Progenitor cell of endocrine pancreas (in vitro differentiated cells): ENCODE results near the gene ZNF770. TPM values are rescaled to one million over a fixed set of nuclear protein-coding genes. Genes with fewer than 3 reads are reported as not detected.

Experiments
- DNase-seq: peaks from one replicate; pipeline ENCODE4 v3.0.0; 2021; ENCODE audit warnings: low spot score; ENCODE audit not compliant: unreplicated experiment
- H3K27ac Mint-ChIP-seq: 2 replicates; pipeline ENCODE4 v1.8.0; 2021; ENCODE audit warnings: mild to moderate bottlenecking, moderate library complexity, mixed read lengths
- H3K27me3 Mint-ChIP-seq: 2 replicates; pipeline ENCODE4 v1.8.0; 2021; ENCODE audit warnings: mixed read lengths
- H3K36me3 Mint-ChIP-seq: 2 replicates; pipeline ENCODE4 v1.8.0; 2022; ENCODE audit warnings: mixed read lengths; ENCODE audit not compliant: insufficient read depth
- H3K4me1 Mint-ChIP-seq: 2 replicates; pipeline ENCODE4 v1.8.0; 2021; ENCODE audit warnings: low read depth, mixed read lengths
- H3K4me3 Mint-ChIP-seq: 2 replicates; pipeline ENCODE4 v1.8.0; 2021; ENCODE audit warnings: low read depth, mild to moderate bottlenecking, moderate library complexity, mixed read lengths
- H3K9me3 Mint-ChIP-seq: 2 replicates; pipeline ENCODE4 v1.8.0; 2021; ENCODE audit warnings: low read depth, mixed read lengths
- long read RNA-seq: library from polyadenylated mRNA; unstranded; transcript quantifications from one replicate; pipeline ENCODE4 v2.0.0, GENCODE V29; 2020
- total RNA-seq: library from RNA; stranded (reverse); gene quantifications from 2 replicates; pipeline ENCODE4 v1.2.1, GENCODE V29; 2021
- TF ChIP-seq, protein P1 (sequence below): fragments of 200-600 bp; sonication (generic); IDR thresholded peaks from one replicate; pipeline ENCODE4 v1.5.0; 2021; ENCODE audit warnings: antibody characterized with exemption, mild to moderate bottlenecking; ENCODE audit not compliant: unreplicated experiment

The ZNF770 gene, protein sequence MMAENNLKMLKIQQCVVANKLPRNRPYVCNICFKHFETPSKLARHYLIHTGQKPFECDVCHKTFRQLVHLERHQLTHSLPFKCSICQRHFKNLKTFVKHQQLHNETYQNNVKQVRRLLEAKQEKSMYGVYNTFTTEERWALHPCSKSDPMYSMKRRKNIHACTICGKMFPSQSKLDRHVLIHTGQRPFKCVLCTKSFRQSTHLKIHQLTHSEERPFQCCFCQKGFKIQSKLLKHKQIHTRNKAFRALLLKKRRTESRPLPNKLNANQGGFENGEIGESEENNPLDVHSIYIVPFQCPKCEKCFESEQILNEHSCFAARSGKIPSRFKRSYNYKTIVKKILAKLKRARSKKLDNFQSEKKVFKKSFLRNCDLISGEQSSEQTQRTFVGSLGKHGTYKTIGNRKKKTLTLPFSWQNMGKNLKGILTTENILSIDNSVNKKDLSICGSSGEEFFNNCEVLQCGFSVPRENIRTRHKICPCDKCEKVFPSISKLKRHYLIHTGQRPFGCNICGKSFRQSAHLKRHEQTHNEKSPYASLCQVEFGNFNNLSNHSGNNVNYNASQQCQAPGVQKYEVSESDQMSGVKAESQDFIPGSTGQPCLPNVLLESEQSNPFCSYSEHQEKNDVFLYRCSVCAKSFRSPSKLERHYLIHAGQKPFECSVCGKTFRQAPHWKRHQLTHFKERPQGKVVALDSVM
- 57.8 and 60.1 TPM in 2 replicates for total RNA-seq
- long read RNA-seq, full-length matches to known transcripts: 152 of 162 reads
- long read RNA-seq, partial matches to known transcripts: 1 of 162 reads
- long read RNA-seq, other reads (novel, unspliced or antisense): 9 of 162 reads

DNA sequence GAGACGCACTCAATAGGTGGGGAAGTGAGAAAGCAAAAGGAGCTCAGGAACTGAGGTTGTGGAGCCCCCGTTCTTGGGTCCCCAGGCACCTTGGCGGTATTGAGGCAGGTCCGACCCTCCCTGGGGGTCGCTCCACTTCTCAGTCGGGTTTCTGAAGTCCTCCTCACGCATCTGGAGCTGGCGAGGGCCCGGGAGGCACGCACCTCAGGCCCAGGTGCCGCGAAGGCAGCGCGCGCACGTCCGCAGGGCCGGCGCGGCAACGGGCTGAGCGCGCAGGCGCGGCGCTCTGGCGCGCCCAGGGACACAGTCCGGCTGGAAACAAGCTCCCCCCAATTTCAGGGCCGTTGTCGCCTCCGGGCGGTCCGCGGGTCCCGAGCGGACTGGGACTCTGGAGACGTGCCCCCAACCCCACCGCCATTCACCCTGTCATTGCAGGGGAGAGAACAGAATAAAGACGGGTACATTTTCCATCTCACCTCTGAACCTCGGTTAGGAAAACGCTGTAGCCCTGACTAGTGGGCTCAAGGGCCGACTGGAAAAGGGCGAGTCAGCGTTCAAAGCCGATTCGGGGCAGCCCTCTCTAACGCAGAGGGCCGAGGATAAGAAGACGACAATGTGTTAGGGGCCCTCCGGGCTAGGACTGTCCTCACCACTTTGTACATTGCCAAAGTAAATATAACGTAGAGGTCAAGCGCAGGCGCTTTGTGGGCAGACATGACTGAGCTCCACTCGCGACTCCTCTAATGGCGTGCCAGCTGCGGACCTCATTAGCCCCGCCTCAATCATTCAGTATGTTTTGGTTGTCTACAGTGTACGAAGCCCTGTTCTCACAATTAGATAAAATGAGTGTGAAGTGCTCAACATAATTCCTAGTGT lies at the start of gene ZNF770:
Gene ZNF770 (minus strand): TSS at position 261 of the 876 bp plus-strand sequence. CDS start 4,853 bp downstream, outside the sequence.
- peaks cover 18% of the 10 kb centered on the region for H3K4me1 Mint-ChIP-seq
- H3K9me3 Mint-ChIP-seq: no peaks in the 10 kb centered on the region
- H3K27ac Mint-ChIP-seq: peak within 1 kb of the TSS; percentile 99
- TF ChIP-seq, protein P1, sequence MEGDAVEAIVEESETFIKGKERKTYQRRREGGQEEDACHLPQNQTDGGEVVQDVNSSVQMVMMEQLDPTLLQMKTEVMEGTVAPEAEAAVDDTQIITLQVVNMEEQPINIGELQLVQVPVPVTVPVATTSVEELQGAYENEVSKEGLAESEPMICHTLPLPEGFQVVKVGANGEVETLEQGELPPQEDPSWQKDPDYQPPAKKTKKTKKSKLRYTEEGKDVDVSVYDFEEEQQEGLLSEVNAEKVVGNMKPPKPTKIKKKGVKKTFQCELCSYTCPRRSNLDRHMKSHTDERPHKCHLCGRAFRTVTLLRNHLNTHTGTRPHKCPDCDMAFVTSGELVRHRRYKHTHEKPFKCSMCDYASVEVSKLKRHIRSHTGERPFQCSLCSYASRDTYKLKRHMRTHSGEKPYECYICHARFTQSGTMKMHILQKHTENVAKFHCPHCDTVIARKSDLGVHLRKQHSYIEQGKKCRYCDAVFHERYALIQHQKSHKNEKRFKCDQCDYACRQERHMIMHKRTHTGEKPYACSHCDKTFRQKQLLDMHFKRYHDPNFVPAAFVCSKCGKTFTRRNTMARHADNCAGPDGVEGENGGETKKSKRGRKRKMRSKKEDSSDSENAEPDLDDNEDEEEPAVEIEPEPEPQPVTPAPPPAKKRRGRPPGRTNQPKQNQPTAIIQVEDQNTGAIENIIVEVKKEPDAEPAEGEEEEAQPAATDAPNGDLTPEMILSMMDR: no peak
- peak; percentile 80 for DNase-seq
- H3K36me3 Mint-ChIP-seq: peaks cover 6% of the 10 kb centered on the region
- H3K4me3 Mint-ChIP-seq: peak within 1 kb of the TSS; percentile 95
- no peaks in the 10 kb centered on the region for H3K27me3 Mint-ChIP-seq

DNA sequence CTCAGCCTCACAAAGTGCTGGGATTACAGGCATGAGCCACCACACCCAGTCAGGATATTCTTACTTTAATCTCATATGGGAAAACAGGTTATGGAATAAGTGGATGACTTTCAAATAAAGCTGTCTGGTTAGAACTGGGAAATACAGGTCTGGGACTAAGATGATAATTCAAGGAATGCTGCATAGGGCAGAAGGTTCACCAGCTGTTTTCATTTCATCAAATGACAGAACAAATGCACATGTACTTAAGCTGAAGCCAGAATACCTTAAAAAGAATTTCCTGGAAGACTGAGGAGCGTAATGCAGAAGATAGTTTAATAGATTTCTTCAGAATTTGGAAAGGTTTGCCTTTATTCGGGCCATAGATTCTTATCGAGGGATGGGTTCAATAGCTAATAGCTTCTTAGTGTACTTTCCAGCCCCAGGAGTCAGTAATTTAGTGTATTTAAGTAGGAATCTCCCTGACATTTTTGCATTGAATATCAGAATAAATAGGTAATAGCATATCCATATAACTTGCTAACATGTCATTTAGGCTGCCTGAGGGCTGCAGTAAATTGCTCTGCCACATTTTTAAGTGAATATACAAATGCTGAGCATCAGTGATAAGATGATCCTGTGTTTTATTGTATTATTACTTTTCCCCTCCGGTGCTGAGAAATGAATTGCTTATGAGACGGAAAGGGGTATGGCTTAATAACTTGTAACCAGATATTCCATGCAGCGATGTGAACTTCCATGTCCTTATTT lies 40.3 kb upstream of the ZNF770 start:
- Mint-ChIP-seq H3K27ac (no peak overlapping the region), H3K27me3 (no peaks in the 10 kb centered on the region), H3K9me3 (no peaks in the 10 kb centered on the region), H3K36me3 (no peaks in the 10 kb centered on the region), H3K4me3 (no peak overlapping the region), H3K4me1 (peaks cover 1% of the 10 kb centered on the region)
- DNase-seq: no peak
- TF ChIP-seq, protein P1: no peak

DNA sequence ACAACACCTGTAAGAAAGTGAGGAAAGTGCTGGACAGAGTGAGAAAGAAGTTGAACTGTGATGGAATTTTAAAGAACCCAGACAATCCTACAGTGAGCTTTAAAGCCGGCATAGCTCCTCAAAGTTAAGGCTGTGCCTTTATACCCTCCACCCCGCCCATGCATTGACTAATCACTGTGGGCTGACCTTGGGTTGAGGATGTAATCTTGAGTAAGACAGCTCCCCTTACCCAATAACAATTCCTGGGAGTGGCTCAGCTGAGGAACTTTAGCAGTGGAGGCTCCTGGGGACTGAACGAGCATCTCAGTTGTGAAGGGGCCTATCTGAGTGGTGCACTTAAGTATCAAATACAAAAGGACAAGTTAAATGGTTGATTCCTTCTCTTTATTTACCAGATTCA lies 35.7 kb upstream of the ZNF770 start:
- H3K27me3 Mint-ChIP-seq: no peaks in the 10 kb centered on the region
- TF ChIP-seq, protein P1: no peak
- H3K9me3 Mint-ChIP-seq: no peaks in the 10 kb centered on the region
- H3K4me1 Mint-ChIP-seq: no peaks in the 10 kb centered on the region
- no peaks in the 10 kb centered on the region for H3K36me3 Mint-ChIP-seq
- no peak for DNase-seq
- no peak overlapping the region for H3K27ac Mint-ChIP-seq
- no peak overlapping the region for H3K4me3 Mint-ChIP-seq

DNA sequence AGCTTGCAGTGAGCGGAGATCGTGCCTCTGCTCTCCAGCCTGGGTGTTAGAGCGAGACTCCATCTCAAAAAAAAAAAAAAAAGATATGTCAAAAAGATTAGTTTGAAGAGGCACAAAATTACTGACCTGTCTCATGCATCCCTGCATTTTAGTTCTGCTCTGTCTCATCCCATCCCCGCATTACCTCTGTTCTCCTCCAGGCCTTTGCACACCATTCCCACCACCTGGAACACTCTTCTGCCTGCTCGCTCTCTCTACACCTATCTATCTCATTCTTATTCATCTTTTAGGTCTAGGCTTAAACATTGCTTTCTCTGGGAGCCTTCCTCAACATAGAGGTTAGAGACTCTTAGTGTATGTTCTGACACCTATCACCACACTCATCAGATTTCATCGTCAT lies 32.9 kb upstream of the ZNF770 start:
- no peak for DNase-seq
- no peaks in the 10 kb centered on the region for H3K27me3 Mint-ChIP-seq
- no peaks in the 10 kb centered on the region for H3K4me1 Mint-ChIP-seq
- H3K27ac Mint-ChIP-seq: no peak overlapping the region
- H3K36me3 Mint-ChIP-seq: no peaks in the 10 kb centered on the region
- TF ChIP-seq, protein P1: no peak
- H3K4me3 Mint-ChIP-seq: no peak overlapping the region
- H3K9me3 Mint-ChIP-seq: no peaks in the 10 kb centered on the region
